Tibial artery (tissue), 4 donors: ENCODE measurements around the gene ZNF521.

ENCODE experiments used
- DNase-seq, 2 donors: peaks; one replicate each; pipeline ENCODE4 v3.0.0-alpha.2; 2019
- H3K27ac ChIP-seq, 2 donors: fragments of 200-600 bp; sonication (generic) in 1 of 2; 1 replicate in 1 of 2; 2 replicates in 1 of 2; pipeline ENCODE4 v1.5.1; 2018 to 2019; ENCODE audit warnings: mild to moderate bottlenecking in 1 of 2
- H3K27me3 ChIP-seq, 2 donors: fragments of 200-600 bp; sonication (generic) in 1 of 2; one replicate each; pipeline versions ENCODE4 v1.5.1 to v1.6.0; 2016 to 2019
- H3K36me3 ChIP-seq, 3 donors: fragments of 200-600 bp; sonication (generic) in 2 of 3; one replicate each; pipeline ENCODE4 v1.5.1; 2016 to 2019; ENCODE audit warnings: mild to moderate bottlenecking in 2 of 3
- H3K4me1 ChIP-seq, 4 donors: fragments of 200-600 bp; sonication (generic) in 2 of 4; 1 replicate in 3 of 4; 2 replicates in 1 of 4; pipeline ENCODE4 v1.5.1; 2016 to 2019
- H3K4me3 ChIP-seq, 2 donors: fragments of 200-600 bp; sonication (generic) in 1 of 2; 1 replicate in 1 of 2; 2 replicates in 1 of 2; pipeline ENCODE4 v1.5.1; 2018 to 2019; ENCODE audit warnings: mild to moderate bottlenecking in 2 of 2
- H3K9me3 ChIP-seq, 3 donors: fragments of 200-600 bp; sonication (generic) in 1 of 3; one replicate each; pipeline ENCODE4 v1.5.1; 2016 to 2019
- intact Hi-C: fragments of 100-400 bp; cut with DNase I; formaldehyde crosslinking; loops from one replicate; pipeline ENCODE4 v1.15.0; 2023; ENCODE audit warnings: low total_unique reads
- TF ChIP-seq, protein P1 (sequence below), 2 experiments: fragments of 200-600 bp in 1 of 2; fragments of 450-650 bp in 1 of 2; IDR thresholded peaks; one replicate each; pipeline ENCODE4 v1.5.1; 2017 to 2019; ENCODE audit warnings: antibody characterized with exemption in 2 of 2, mild to moderate bottlenecking in 1 of 2, moderate library complexity in 1 of 2

ZNF521 gene

DNA sequence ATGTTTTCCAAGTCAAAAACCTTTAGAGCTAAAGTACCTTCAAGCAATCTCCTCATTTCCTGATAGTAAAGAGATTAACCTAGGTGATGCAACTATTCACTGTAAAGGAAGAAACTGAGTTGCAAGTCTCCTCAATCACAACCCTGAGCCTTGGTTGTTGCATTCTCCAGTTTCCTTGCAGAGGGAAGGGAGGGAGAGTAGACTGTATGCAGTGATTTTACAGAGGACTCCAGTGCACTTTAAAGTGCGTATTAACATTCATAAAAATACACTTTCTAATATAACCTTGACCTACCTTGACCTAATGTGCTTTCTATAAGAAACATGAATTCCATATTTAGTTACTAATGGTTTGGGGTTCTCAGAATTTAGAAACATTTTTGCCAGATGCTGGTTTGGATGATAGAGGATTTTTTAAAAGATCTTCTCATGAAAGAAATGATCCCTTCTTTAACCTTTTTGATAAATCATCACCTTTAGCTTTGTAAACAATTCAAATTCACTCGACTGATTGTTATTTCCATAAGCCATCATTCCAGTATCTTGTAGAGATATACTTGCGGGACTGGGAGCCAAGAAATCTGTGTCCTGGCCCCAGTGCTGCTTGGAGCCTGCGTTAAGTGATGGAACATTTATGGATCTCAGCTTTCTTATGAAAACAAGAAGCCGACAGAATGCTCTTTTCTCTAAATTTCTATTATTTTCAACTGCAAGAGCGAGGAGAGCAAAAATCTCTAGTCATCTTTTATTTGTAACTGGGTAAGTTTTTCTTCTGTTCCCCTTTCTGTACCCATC, 228.3 kb downstream of the ZNF521 start:
- Histone ChIP-seq H3K27me3 (no peaks in the 10 kb centered on the region), H3K4me1 (peaks cover 0 to 5% (median 0%) of the 10 kb centered on the region in 4 donors), H3K27ac (no peak overlapping the region), H3K9me3 (peaks cover 0 to 4% (median 0%) of the 10 kb centered on the region in 3 donors), H3K36me3 (no peaks in the 10 kb centered on the region), H3K4me3 (no peak overlapping the region)
- intact Hi-C loops: no loop called here
- TF ChIP-seq, protein P1, sequence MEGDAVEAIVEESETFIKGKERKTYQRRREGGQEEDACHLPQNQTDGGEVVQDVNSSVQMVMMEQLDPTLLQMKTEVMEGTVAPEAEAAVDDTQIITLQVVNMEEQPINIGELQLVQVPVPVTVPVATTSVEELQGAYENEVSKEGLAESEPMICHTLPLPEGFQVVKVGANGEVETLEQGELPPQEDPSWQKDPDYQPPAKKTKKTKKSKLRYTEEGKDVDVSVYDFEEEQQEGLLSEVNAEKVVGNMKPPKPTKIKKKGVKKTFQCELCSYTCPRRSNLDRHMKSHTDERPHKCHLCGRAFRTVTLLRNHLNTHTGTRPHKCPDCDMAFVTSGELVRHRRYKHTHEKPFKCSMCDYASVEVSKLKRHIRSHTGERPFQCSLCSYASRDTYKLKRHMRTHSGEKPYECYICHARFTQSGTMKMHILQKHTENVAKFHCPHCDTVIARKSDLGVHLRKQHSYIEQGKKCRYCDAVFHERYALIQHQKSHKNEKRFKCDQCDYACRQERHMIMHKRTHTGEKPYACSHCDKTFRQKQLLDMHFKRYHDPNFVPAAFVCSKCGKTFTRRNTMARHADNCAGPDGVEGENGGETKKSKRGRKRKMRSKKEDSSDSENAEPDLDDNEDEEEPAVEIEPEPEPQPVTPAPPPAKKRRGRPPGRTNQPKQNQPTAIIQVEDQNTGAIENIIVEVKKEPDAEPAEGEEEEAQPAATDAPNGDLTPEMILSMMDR (IDR thresholded peaks at IDR 0.05): no peak
- no peak for DNase-seq

DNA sequence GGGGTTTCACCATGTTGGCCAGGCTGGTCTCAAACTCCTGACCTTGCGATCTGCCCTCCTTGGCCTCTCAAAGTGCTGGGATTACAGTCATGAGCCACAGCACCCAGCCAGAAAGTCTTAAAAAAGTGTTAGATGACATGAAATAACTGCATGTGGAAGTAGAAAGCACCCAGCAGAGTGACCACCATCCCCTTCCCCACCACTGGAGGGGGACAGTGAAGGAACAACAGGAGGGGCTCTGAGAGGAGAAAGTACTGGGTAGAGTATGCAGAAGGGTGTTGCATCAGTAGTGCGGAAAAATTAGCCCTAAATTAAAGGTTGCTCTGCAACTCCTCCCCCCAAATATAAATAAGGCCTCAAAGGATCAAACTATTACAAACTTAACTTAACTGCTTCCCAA, 230.5 kb downstream of the ZNF521 start:
- Histone ChIP-seq H3K4me3 (no peak overlapping the region), H3K9me3 (peaks cover 0 to 4% (median 0%) of the 10 kb centered on the region in 3 donors), H3K4me1 (peaks cover 0 to 5% (median 0%) of the 10 kb centered on the region in 4 donors), H3K27me3 (no peaks in the 10 kb centered on the region), H3K36me3 (no peaks in the 10 kb centered on the region), H3K27ac (no peak overlapping the region)
- DNase-seq: no peak
- intact Hi-C loops: no loop called here
- TF ChIP-seq, protein P1 (IDR thresholded peaks at IDR 0.05): no peak

DNA sequence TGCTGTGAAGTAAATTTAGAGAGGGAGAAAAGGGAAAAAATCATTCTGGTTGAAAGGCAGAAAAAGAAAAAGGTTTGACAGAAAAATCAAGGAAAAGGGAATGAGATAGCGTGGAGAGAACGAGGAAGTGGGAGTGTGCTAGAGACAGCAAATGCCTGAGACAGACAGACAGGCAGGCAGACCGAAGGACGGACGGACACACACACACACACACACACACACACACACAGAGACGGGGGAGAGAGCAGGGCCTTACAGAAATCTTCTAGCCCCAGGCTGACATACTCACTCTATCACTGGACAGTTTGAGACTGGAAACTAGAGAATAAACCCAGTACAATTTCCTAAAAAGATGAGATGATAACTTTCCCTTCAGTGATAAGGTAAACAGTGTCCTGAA, 238.4 kb downstream of the ZNF521 start:
- Histone ChIP-seq H3K4me3 (no peak overlapping the region), H3K4me1 (no peaks in the 10 kb centered on the region), H3K27me3 (no peaks in the 10 kb centered on the region), H3K36me3 (no peaks in the 10 kb centered on the region), H3K9me3 (no peaks in the 10 kb centered on the region), H3K27ac (no peak overlapping the region)
- intact Hi-C loops: no loop called here
- no peak for DNase-seq
- TF ChIP-seq, protein P1 (IDR thresholded peaks at IDR 0.05): no peak

DNA sequence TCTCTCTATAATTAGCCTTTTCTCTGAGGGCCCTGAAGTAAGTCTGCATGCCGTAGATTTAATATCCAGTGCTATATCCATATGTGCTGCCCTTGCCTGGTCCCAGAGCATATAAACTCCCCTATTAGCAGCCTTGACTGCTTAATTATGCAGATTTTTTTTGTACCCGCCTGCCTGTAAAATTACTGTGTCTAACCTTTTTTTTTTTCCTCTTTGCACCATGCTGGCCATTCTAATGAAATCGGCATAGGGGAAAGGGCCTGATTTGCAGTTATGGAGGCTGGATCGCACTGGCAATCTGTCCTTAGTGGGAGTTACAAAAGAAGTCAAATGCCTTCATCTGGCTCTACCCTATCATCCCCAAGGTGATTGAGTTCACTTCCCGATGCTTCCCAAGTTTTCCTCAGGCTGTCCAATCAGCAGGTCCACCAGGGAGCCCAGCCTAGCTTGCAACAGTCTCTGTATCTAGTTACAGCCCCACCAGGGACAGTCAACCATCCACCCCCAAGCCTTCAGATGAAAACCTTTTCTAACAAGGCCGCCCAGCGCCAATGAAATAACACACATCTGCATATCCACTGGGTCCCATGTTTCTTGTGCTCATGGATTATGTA, 239.0 kb downstream of the ZNF521 start:
- intact Hi-C loops: no loop called here
- TF ChIP-seq, protein P1 (IDR thresholded peaks at IDR 0.05): no peak
- no peak overlapping the region for H3K4me3 ChIP-seq

DNA sequence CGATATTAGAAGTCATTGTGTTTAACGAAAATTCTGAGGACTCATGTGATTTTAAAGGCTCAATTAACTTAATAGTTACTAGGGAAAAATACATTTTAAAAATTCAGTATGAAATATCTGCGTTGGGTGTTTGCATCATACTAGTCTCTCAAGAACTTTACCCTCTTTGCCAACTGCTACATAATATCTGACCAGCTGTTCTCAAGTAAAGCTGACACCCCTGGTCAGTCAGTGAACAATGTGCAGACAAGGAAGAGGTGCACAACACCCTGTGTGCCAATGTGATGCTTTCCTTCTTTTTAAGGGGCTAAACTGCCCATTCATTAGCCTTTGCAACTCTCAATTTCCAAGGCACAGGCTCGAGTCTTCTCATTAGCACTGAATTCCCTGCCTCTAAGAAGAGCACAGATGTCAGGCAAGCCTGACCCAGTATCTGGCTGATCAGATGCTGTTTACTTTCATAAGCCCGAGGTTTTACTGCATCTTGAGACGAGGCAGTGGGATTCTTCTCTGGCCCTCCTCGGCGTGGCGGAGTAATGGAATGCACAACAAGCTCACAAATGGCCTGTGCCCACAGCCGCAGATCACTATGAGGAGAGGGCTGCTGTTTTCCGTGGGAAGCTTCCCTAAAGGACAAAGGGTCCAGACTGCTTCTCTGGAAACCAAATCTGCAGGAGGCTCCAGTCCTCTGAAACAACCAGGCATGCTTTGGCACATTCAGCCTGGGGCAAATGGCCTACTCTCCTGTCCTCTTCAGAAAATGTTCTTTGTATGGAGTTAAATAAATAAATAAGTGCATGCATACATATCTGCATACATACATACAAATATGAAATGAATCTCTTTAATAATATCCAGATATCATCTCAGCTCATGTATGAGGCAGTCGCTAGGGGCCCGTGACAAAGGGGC, 240.3 kb downstream of the ZNF521 start:
- TF ChIP-seq, protein P1 (IDR thresholded peaks at IDR 0.05): no peak
- Histone ChIP-seq H3K27me3 (no peaks in the 10 kb centered on the region), H3K9me3 (no peaks in the 10 kb centered on the region), H3K36me3 (no peaks in the 10 kb centered on the region), H3K4me3 (no peak overlapping the region), H3K27ac (no peak overlapping the region), H3K4me1 (no peaks in the 10 kb centered on the region)
- intact Hi-C loops: no loop called here
- DNase-seq: no peak

More for the DNA sequence above, 239.0 kb downstream of the ZNF521 start:
- no peaks in the 10 kb centered on the region for H3K4me1 ChIP-seq
- H3K27me3 ChIP-seq: no peaks in the 10 kb centered on the region
- no peak for DNase-seq
- no peak overlapping the region for H3K27ac ChIP-seq
- no peaks in the 10 kb centered on the region for H3K36me3 ChIP-seq
- no peaks in the 10 kb centered on the region for H3K9me3 ChIP-seq
